A673 (cell line): ENCODE measurements around the gene CHD1L.

Experiments
- CTCF ChIP-seq: fragments of 300-800, 200-600 bp; sonication (generic); conservative IDR thresholded peaks from 2 replicates; pipeline ENCODE4 v1.5.1; 2017; ENCODE audit warnings: low read depth, mild to moderate bottlenecking, antibody characterized with exemption, low read length, moderate library complexity, mixed read lengths
- EZH2 ChIP-seq: fragments of 200-600 bp; sonication (generic); IDR thresholded peaks from 2 replicates; pipeline ENCODE4 v1.6.1; 2017; ENCODE audit warnings: borderline replicate concordance, low read depth, mild to moderate bottlenecking, mixed read lengths, antibody characterized with exemption, low read length; ENCODE audit not compliant: poor library complexity, severe bottlenecking

- TF ChIP-seq CTCF (no peak), EZH2 (no peak)
Measured at GRCh38 chr1:147236448-147236847, 6.0 kb upstream of the CHD1L start.
